GM23338 (cell line): Measurements from ENCODE around the gene ZNF35. TPM values are rescaled to one million over a fixed set of nuclear protein-coding genes. Genes with fewer than 3 reads are reported as not detected.

Experiments used
- ATAC-seq: fragments of 200-7000 bp; cut with Tn5 transposase; 3 replicates; pipeline ENCODE4 v1.9.1; 2020
- DNase-seq: peaks from one replicate; pipeline ENCODE4 v3.0.0-alpha.2; 2015; ENCODE audit warnings: low spot score
- H2AFZ ChIP-seq: fragments of 200-600 bp; sonication (generic); 2 replicates; pipeline ENCODE4 v1.8.0; 2016; ENCODE audit warnings: antibody characterized with exemption, mild to moderate bottlenecking, moderate library complexity
- H3F3A ChIP-seq: fragments of 200-600 bp; sonication (generic); replicated peaks from 2 replicates; pipeline ENCODE4 v1.8.0; 2017; ENCODE audit warnings: antibody characterized with exemption, mixed run types, low read depth
- H3K27ac ChIP-seq: fragments of 200-600 bp; sonication (generic); 2 replicates; pipeline ENCODE4 v1.6.1; 2016; ENCODE audit warnings: low read depth
- H3K27me3 ChIP-seq: fragments of 200-600 bp; sonication (generic); 2 replicates; pipeline ENCODE4 v1.8.0; 2016; ENCODE audit warnings: mild to moderate bottlenecking, mixed run types, moderate library complexity; ENCODE audit not compliant: insufficient read depth
- H3K36me3 ChIP-seq: fragments of 200-600 bp; sonication (generic); 2 replicates; pipeline ENCODE4 v1.8.0; 2016; ENCODE audit warnings: mild to moderate bottlenecking; ENCODE audit not compliant: insufficient read depth
- H3K4me1 ChIP-seq: fragments of 200-600 bp; sonication (generic); 2 replicates; pipeline ENCODE4 v1.8.0; 2016; ENCODE audit warnings: mild to moderate bottlenecking, moderate library complexity; ENCODE audit not compliant: insufficient read depth
- H3K4me2 ChIP-seq: fragments of 200-600 bp; sonication (generic); 2 replicates; pipeline ENCODE4 v1.7.1; 2017; ENCODE audit warnings: mixed run types
- H3K4me3 ChIP-seq: fragments of 200-600 bp; sonication (generic); 2 replicates; pipeline ENCODE4 v1.6.1; 2016; ENCODE audit warnings: mixed run types
- H3K79me2 ChIP-seq: fragments of 200-600 bp; sonication (generic); replicated peaks from 2 replicates; pipeline ENCODE4 v1.8.0; 2017; ENCODE audit warnings: mild to moderate bottlenecking; ENCODE audit not compliant: insufficient read depth
- H3K9me2 ChIP-seq: fragments of 200-600 bp; sonication (generic); 2 replicates; pipeline ENCODE4 v1.8.0; 2017; ENCODE audit not compliant: insufficient read depth
- H4K20me1 ChIP-seq: fragments of 200-600 bp; sonication (generic); replicated peaks from 2 replicates; pipeline ENCODE4 v1.8.0; 2017; ENCODE audit warnings: mild to moderate bottlenecking; ENCODE audit not compliant: insufficient read depth
- H3K27ac Mint-ChIP-seq: 2 replicates; pipeline ENCODE4 v1.8.0; 2020; ENCODE audit warnings: inconsistent platforms, mild to moderate bottlenecking, moderate library complexity, mixed read lengths
- H3K27me3 Mint-ChIP-seq: 3 replicates; pipeline ENCODE4 v1.8.0; 2022; ENCODE audit warnings: low read depth, mild to moderate bottlenecking, moderate library complexity, mixed read lengths, inconsistent platforms; ENCODE audit not compliant: insufficient read depth, poor library complexity
- H3K36me3 Mint-ChIP-seq: 3 replicates; pipeline ENCODE4 v1.8.0; 2021; ENCODE audit warnings: low read depth, mild to moderate bottlenecking, inconsistent platforms, moderate library complexity, mixed read lengths
- H3K4me1 Mint-ChIP-seq: 3 replicates; pipeline ENCODE4 v1.8.0; 2020; ENCODE audit warnings: mild to moderate bottlenecking, inconsistent platforms, mixed read lengths
- H3K4me3 Mint-ChIP-seq: 3 replicates; pipeline ENCODE4 v1.8.0; 2021; ENCODE audit warnings: moderate library complexity, mild to moderate bottlenecking, inconsistent platforms, mixed read lengths
- H3K9me3 Mint-ChIP-seq: 3 replicates; pipeline ENCODE4 v1.8.0; 2020; ENCODE audit warnings: moderate library complexity, mild to moderate bottlenecking, inconsistent platforms, mixed read lengths
- CREB1 ChIP-seq: fragments of 250-450 bp; sonication (Bioruptor Pico); IDR thresholded peaks from 2 replicates; pipeline ENCODE4 v1.5.0; 2020; ENCODE audit warnings: low read depth, mild to moderate bottlenecking, moderate library complexity
- EZH2 ChIP-seq: fragments of 200-600 bp; sonication (generic); IDR thresholded peaks from one replicate; pipeline ENCODE4 v1.8.0; 2017; ENCODE audit warnings: antibody characterized with exemption, mild to moderate bottlenecking, low read depth; ENCODE audit not compliant: unreplicated experiment
- EZH2phosphoT487 ChIP-seq: fragments of 200-600 bp; sonication (generic); IDR thresholded peaks from one replicate; pipeline ENCODE4 v1.8.1; 2018; ENCODE audit warnings: antibody characterized with exemption; ENCODE audit not compliant: unreplicated experiment
- JUNB ChIP-seq: IDR thresholded peaks from one replicate; pipeline ENCODE4 v1.6.1; 2016; ENCODE audit warnings: antibody characterized with exemption; ENCODE audit not compliant: unreplicated experiment
- NANOG ChIP-seq: IDR thresholded peaks from 2 replicates; pipeline ENCODE4 v1.6.1; 2016; ENCODE audit warnings: antibody characterized with exemption, borderline replicate concordance
- POLR2AphosphoS5 ChIP-seq: IDR thresholded peaks from 2 replicates; pipeline ENCODE4 v1.6.1; 2016; ENCODE audit warnings: antibody characterized with exemption, low read depth
- STAT1 ChIP-seq: IDR thresholded peaks from one replicate; pipeline ENCODE4 v1.6.1; 2016; ENCODE audit warnings: antibody characterized with exemption; ENCODE audit not compliant: unreplicated experiment
- ZNF114 ChIP-seq: fragments of 250-450 bp; sonication (Bioruptor Pico); IDR thresholded peaks from 2 replicates; pipeline ENCODE4 v1.5.0; 2020; ENCODE audit warnings: mild to moderate bottlenecking, moderate library complexity
- ZNF331 ChIP-seq: fragments of 250-450 bp; sonication (Bioruptor Pico); IDR thresholded peaks from 2 replicates; pipeline ENCODE4 v1.5.0; 2020; ENCODE audit warnings: low read depth, mild to moderate bottlenecking, moderate library complexity
- polyA plus RNA-seq: library from polyadenylated mRNA; unstranded; fragments of >200 nt; fragmentation: Nextera tagmentation; extraction: Ambion mirVana; gene quantifications from 2 replicates; pipeline ENCODE4 v1.2.1, GENCODE V29; 2016
- total RNA-seq: library from RNA; depleted of rRNA; stranded (reverse); fragments of >200 nt; shearing (Covaris generic); gene quantifications from 2 replicates; pipeline ENCODE4 v1.2.3, GENCODE V29; 2014
- TF ChIP-seq, protein P1 (sequence below): IDR thresholded peaks from one replicate; pipeline ENCODE4 v1.6.1; 2018; ENCODE audit warnings: antibody characterized with exemption; ENCODE audit not compliant: unreplicated experiment
- TF ChIP-seq, protein P2 (sequence below), 2 experiments: fragments of 200-600 bp in 1 of 2; sonication (generic) in 1 of 2; conservative IDR thresholded peaks; 2 replicates each; pipeline versions ENCODE4 v1.5.1 to v1.6.1; 2016 to 2017; ENCODE audit warnings: antibody characterized with exemption in 2 of 2, low read depth in 2 of 2, mild to moderate bottlenecking in 2 of 2, moderate library complexity in 1 of 2
- TF ChIP-seq, protein P3 (sequence below): IDR thresholded peaks from 2 replicates; pipeline ENCODE4 v1.6.1; 2016; ENCODE audit warnings: antibody characterized with exemption
- TF ChIP-seq, protein P4 (sequence below): fragments of 250-450 bp; sonication (Bioruptor Pico); IDR thresholded peaks from 2 replicates; pipeline ENCODE4 v1.5.0; 2020; ENCODE audit warnings: mild to moderate bottlenecking, moderate library complexity

ZNF35 gene
- total and polyA plus RNA-seq, 2 experiments from 2014 or later, result 18.5 to 26.2 TPM

DNA sequence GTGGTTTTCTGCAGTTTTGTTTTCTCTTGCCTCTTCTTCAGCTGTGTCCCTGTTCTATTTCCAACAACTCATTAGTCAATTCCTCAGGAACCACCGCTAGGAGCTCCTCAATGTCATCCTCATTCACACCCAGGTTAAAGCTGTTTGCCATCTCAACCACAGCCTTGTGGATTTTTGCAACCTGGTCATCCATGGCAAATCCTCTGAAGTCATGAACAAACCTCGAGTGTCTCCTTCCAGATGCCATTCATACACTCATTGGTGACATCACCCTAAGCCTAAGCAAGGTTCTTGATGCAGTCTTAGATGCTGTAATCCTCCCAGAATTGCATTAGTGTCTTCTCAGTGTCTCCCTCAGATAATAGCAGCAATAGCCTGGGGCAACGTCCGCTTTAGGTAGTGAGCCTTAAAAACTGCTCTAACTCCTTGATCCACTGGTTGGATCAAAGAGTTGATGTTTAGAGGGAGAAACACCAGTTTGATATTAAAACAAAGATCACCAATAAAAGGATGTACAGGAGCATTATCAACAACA is 32.5 kb downstream of the ZNF35 start:
- H3K4me1 ChIP-seq, result 0 out of 2 replicates have a peak, but pooled peaks cover 3% of the 10 kb centered on the region
- no peaks in the 10 kb centered on the region for H3K79me2 ChIP-seq
- no peak overlapping the region for H3K4me2 ChIP-seq
- Mint-ChIP-seq H3K27ac (no peak overlapping the region), H3K36me3 (peaks cover 52% of the 10 kb centered on the region), H3K9me3 (peaks cover 52% of the 10 kb centered on the region), H3K4me1 (peaks cover 3% of the 10 kb centered on the region), H3K4me3 (no peak overlapping the region), H3K27me3 (no peaks in the 10 kb centered on the region)
- ATAC-seq (no peak), DNase-seq (no peak)
- TF ChIP-seq POLR2AphosphoS5 (no peak), CREB1 (no peak), JUNB (no peak), ZNF114 (CRISPR knock-in tag) (no peak), EZH2 (no peak), ZNF331 (CRISPR knock-in tag) (no peak), STAT1 (no peak), NANOG (no peak), EZH2phosphoT487 (no peak)
- TF ChIP-seq, protein P1, sequence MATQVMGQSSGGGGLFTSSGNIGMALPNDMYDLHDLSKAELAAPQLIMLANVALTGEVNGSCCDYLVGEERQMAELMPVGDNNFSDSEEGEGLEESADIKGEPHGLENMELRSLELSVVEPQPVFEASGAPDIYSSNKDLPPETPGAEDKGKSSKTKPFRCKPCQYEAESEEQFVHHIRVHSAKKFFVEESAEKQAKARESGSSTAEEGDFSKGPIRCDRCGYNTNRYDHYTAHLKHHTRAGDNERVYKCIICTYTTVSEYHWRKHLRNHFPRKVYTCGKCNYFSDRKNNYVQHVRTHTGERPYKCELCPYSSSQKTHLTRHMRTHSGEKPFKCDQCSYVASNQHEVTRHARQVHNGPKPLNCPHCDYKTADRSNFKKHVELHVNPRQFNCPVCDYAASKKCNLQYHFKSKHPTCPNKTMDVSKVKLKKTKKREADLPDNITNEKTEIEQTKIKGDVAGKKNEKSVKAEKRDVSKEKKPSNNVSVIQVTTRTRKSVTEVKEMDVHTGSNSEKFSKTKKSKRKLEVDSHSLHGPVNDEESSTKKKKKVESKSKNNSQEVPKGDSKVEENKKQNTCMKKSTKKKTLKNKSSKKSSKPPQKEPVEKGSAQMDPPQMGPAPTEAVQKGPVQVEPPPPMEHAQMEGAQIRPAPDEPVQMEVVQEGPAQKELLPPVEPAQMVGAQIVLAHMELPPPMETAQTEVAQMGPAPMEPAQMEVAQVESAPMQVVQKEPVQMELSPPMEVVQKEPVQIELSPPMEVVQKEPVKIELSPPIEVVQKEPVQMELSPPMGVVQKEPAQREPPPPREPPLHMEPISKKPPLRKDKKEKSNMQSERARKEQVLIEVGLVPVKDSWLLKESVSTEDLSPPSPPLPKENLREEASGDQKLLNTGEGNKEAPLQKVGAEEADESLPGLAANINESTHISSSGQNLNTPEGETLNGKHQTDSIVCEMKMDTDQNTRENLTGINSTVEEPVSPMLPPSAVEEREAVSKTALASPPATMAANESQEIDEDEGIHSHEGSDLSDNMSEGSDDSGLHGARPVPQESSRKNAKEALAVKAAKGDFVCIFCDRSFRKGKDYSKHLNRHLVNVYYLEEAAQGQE, result no peak
- TF ChIP-seq, protein P2, sequence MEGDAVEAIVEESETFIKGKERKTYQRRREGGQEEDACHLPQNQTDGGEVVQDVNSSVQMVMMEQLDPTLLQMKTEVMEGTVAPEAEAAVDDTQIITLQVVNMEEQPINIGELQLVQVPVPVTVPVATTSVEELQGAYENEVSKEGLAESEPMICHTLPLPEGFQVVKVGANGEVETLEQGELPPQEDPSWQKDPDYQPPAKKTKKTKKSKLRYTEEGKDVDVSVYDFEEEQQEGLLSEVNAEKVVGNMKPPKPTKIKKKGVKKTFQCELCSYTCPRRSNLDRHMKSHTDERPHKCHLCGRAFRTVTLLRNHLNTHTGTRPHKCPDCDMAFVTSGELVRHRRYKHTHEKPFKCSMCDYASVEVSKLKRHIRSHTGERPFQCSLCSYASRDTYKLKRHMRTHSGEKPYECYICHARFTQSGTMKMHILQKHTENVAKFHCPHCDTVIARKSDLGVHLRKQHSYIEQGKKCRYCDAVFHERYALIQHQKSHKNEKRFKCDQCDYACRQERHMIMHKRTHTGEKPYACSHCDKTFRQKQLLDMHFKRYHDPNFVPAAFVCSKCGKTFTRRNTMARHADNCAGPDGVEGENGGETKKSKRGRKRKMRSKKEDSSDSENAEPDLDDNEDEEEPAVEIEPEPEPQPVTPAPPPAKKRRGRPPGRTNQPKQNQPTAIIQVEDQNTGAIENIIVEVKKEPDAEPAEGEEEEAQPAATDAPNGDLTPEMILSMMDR (conservative IDR thresholded peaks at IDR 0.05; ENCODE audit: low read depth in 2 of 2), result no peak
- TF ChIP-seq, protein P3, sequence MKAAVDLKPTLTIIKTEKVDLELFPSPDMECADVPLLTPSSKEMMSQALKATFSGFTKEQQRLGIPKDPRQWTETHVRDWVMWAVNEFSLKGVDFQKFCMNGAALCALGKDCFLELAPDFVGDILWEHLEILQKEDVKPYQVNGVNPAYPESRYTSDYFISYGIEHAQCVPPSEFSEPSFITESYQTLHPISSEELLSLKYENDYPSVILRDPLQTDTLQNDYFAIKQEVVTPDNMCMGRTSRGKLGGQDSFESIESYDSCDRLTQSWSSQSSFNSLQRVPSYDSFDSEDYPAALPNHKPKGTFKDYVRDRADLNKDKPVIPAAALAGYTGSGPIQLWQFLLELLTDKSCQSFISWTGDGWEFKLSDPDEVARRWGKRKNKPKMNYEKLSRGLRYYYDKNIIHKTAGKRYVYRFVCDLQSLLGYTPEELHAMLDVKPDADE, result no peak
- TF ChIP-seq, protein P4, sequence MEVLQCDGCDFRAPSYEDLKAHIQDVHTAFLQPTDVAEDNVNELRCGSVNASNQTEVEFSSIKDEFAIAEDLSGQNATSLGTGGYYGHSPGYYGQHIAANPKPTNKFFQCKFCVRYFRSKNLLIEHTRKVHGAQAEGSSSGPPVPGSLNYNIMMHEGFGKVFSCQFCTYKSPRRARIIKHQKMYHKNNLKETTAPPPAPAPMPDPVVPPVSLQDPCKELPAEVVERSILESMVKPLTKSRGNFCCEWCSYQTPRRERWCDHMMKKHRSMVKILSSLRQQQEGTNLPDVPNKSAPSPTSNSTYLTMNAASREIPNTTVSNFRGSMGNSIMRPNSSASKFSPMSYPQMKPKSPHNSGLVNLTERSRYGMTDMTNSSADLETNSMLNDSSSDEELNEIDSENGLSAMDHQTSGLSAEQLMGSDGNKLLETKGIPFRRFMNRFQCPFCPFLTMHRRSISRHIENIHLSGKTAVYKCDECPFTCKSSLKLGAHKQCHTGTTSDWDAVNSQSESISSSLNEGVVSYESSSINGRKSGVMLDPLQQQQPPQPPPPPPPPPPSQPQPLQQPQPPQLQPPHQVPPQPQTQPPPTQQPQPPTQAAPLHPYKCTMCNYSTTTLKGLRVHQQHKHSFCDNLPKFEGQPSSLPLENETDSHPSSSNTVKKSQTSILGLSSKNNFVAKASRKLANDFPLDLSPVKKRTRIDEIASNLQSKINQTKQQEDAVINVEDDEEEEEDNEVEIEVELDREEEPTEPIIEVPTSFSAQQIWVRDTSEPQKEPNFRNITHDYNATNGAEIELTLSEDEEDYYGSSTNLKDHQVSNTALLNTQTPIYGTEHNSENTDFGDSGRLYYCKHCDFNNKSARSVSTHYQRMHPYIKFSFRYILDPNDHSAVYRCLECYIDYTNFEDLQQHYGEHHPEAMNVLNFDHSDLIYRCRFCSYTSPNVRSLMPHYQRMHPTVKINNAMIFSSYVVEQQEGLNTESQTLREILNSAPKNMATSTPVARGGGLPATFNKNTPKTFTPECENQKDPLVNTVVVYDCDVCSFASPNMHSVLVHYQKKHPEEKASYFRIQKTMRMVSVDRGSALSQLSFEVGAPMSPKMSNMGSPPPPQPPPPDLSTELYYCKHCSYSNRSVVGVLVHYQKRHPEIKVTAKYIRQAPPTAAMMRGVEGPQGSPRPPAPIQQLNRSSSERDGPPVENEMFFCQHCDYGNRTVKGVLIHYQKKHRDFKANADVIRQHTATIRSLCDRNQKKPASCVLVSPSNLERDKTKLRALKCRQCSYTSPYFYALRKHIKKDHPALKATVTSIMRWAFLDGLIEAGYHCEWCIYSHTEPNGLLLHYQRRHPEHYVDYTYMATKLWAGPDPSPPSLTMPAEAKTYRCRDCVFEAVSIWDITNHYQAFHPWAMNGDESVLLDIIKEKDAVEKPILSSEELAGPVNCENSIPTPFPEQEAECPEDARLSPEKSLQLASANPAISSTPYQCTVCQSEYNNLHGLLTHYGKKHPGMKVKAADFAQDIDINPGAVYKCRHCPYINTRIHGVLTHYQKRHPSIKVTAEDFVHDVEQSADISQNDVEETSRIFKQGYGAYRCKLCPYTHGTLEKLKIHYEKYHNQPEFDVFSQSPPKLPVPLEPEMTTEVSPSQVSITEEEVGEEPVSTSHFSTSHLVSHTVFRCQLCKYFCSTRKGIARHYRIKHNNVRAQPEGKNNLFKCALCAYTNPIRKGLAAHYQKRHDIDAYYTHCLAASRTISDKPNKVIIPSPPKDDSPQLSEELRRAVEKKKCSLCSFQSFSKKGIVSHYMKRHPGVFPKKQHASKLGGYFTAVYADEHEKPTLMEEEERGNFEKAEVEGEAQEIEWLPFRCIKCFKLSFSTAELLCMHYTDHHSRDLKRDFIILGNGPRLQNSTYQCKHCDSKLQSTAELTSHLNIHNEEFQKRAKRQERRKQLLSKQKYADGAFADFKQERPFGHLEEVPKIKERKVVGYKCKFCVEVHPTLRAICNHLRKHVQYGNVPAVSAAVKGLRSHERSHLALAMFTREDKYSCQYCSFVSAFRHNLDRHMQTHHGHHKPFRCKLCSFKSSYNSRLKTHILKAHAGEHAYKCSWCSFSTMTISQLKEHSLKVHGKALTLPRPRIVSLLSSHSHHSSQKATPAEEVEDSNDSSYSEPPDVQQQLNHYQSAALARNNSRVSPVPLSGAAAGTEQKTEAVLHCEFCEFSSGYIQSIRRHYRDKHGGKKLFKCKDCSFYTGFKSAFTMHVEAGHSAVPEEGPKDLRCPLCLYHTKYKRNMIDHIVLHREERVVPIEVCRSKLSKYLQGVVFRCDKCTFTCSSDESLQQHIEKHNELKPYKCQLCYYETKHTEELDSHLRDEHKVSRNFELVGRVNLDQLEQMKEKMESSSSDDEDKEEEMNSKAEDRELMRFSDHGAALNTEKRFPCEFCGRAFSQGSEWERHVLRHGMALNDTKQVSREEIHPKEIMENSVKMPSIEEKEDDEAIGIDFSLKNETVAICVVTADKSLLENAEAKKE (CRISPR knock-in tag), result no peak
- no peaks in the 10 kb centered on the region for H3K27me3 ChIP-seq
- H3K9me2 ChIP-seq, result 0 out of 2 replicates have a peak, but pooled peaks cover 9% of the 10 kb centered on the region
- no peak overlapping the region for H2AFZ ChIP-seq
- no peaks in the 10 kb centered on the region for H3F3A ChIP-seq
- no peak overlapping the region for H3K27ac ChIP-seq
- H4K20me1 ChIP-seq, result no peaks in the 10 kb centered on the region; the same call in 1 of the 2 replicates
- no peak overlapping the region for H3K4me3 ChIP-seq
- no peaks in the 10 kb centered on the region for H3K36me3 ChIP-seq
